ENCODE measurements around the gene CFAP43. TPM values are rescaled to one million over a fixed set of nuclear protein-coding genes. Genes with fewer than 3 reads are reported as not detected.
"Not testable (repeated sequence)": the region's sequence is repeated elsewhere in the genome, so short reads cannot be mapped to it uniquely, and the experiment has no call there.

Gene CFAP43
- total RNA-seq, 2 experiments from 2014 or later, result not detected

- intact Hi-C loops (cut with micrococcal nuclease; ENCODE audit: unreplicated experiment), result no loop called here
- BruUV-seq (replicated peaks), result no TSS peak
These were observed 19.3 kb upstream of the CFAP43 start for GRCh38 chr10:104251443-104251842.

DNA sequence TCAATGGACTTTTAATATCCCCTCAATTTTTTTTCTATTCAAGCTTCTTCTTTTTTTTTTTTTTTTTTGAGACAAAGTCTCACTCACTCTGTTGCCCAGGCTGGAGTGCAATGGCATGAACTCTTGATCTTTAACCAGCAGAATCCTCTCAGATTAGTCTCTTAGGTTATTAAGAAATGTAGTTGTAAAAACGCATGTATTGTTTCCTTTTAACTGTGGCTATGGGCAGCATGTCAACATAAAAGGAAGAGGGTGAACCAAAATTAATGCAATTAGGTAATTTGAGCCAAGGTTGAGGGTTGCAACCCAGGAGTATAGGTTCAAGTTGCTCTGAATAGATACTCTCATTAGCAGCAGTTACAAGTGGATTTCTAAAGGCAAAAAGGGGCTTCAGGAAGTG, 18.2 kb upstream of the CFAP43 start:
- no peaks in the 10 kb centered on the region for H3K36me3 ChIP-seq (ENCODE audit: insufficient read depth, low read length)
- H3K9me2 ChIP-seq (ENCODE audit: insufficient read depth, low read length), result no peaks in the 10 kb centered on the region
- TF ChIP-seq, protein P1, sequence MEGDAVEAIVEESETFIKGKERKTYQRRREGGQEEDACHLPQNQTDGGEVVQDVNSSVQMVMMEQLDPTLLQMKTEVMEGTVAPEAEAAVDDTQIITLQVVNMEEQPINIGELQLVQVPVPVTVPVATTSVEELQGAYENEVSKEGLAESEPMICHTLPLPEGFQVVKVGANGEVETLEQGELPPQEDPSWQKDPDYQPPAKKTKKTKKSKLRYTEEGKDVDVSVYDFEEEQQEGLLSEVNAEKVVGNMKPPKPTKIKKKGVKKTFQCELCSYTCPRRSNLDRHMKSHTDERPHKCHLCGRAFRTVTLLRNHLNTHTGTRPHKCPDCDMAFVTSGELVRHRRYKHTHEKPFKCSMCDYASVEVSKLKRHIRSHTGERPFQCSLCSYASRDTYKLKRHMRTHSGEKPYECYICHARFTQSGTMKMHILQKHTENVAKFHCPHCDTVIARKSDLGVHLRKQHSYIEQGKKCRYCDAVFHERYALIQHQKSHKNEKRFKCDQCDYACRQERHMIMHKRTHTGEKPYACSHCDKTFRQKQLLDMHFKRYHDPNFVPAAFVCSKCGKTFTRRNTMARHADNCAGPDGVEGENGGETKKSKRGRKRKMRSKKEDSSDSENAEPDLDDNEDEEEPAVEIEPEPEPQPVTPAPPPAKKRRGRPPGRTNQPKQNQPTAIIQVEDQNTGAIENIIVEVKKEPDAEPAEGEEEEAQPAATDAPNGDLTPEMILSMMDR (conservative IDR thresholded peaks at IDR 0.05; ENCODE audit: low read length), result no peak
- no peak for TF ChIP-seq EZH2phosphoT487 (IDR thresholded peaks at IDR 0.05; ENCODE audit: borderline replicate concordance, low read depth, low read length)
- intact Hi-C loops (cut with micrococcal nuclease; ENCODE audit: unreplicated experiment), result no loop called here
- H3K9me3 ChIP-seq (ENCODE audit: low read length), result peaks cover 11% of the 10 kb centered on the region
- ChIA-PET POLR2A (interaction anchor here (0.6 to 3.4 kb wide), 2 partner anchors 7 to 139 kb away, joined by 4 to 8 read pairs; no protein-coding TSS in a partner anchor), CTCF (ENCODE audit: unreplicated experiment) (no interaction called here)
- H3K4me1 ChIP-seq (ENCODE audit: insufficient read depth, low read length, poor library complexity, severe bottlenecking), result peaks cover 7% of the 10 kb centered on the region
- H4K20me1 ChIP-seq (ENCODE audit: insufficient read depth, low read length), result no peaks in the 10 kb centered on the region
- BruUV-seq (replicated peaks), result no TSS peak
- no peak overlapping the region for H2AFZ ChIP-seq (ENCODE audit: low read length)
- DNase-seq (ENCODE audit: low spot score), result no peak
- peaks cover 3% of the 10 kb centered on the region; the same call in 1 of the 2 replicates for H3K79me2 ChIP-seq (ENCODE audit: insufficient read depth, low read depth, low read length)
- H3K27ac ChIP-seq (ENCODE audit: low read depth, low read length, poor library complexity, severe bottlenecking), result no peak overlapping the region
- no peak overlapping the region for H3K4me2 ChIP-seq (ENCODE audit: low read length)
- H3K4me3 ChIP-seq (ENCODE audit: low read depth, low read length, poor library complexity, severe bottlenecking), result no peak overlapping the region

More at GRCh38 chr10:104251443-104251842, 19.3 kb upstream of the CFAP43 start:
- TF ChIP-seq, protein P1 (conservative IDR thresholded peaks at IDR 0.05; ENCODE audit: low read length), result no peak
- no peak for TF ChIP-seq EZH2phosphoT487 (IDR thresholded peaks at IDR 0.05; ENCODE audit: borderline replicate concordance, low read depth, low read length)
- Histone ChIP-seq H2AFZ (ENCODE audit: low read length) (no peak overlapping the region), H3K36me3 (ENCODE audit: insufficient read depth, low read length) (no peaks in the 10 kb centered on the region), H3K27ac (ENCODE audit: low read depth, low read length, poor library complexity, severe bottlenecking) (no peak overlapping the region), H3K79me2 (ENCODE audit: insufficient read depth, low read depth, low read length) (peaks cover 9% of the 10 kb centered on the region; the same call in 1 of the 2 replicates), H4K20me1 (ENCODE audit: insufficient read depth, low read length) (no peaks in the 10 kb centered on the region), H3K4me2 (ENCODE audit: low read length) (no peak overlapping the region), H3K4me1 (ENCODE audit: insufficient read depth, low read length, poor library complexity, severe bottlenecking) (peaks cover 14% of the 10 kb centered on the region), H3K4me3 (ENCODE audit: low read depth, low read length, poor library complexity, severe bottlenecking) (no peak overlapping the region), H3K9me2 (ENCODE audit: insufficient read depth, low read length) (no peaks in the 10 kb centered on the region), H3K9me3 (ENCODE audit: low read length) (peaks cover 9% of the 10 kb centered on the region)
- ChIA-PET CTCF (ENCODE audit: unreplicated experiment) (no interaction called here), POLR2A (no interaction called here)
- DNase-seq (ENCODE audit: low spot score), result no peak

DNA sequence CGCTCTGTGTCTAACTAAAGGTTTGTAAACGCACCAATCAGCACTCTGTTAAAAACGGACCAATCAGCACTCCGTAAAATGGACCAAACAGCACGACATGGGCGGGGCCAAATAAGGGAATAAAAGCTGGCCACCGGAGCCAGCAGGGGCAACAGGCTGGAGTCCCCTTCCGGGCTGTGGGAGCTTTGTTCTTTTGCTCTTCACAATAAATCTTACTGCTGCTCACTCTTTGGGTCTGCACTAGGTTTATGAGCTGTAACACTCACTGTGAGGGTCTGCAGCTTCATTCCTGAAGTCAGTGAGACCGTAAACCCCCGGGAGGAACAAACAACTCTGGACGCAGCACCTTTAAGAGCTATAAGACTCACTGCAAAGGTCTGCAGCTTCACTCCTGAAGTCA, 16.8 kb upstream of the CFAP43 start:
- H3K27ac ChIP-seq (ENCODE audit: low read depth, low read length, poor library complexity, severe bottlenecking); H3K36me3 ChIP-seq (ENCODE audit: insufficient read depth, low read length); H3K79me2 ChIP-seq (ENCODE audit: insufficient read depth, low read depth, low read length); H3K4me1 ChIP-seq (ENCODE audit: insufficient read depth, low read length, poor library complexity, severe bottlenecking); H3K4me2 ChIP-seq (ENCODE audit: low read length); intact Hi-C loops (cut with micrococcal nuclease; ENCODE audit: unreplicated experiment); BruUV-seq (replicated peaks); CTCF ChIA-PET (ENCODE audit: unreplicated experiment); H4K20me1 ChIP-seq (ENCODE audit: insufficient read depth, low read length); H2AFZ ChIP-seq (ENCODE audit: low read length); DNase-seq (ENCODE audit: low spot score); H3K9me2 ChIP-seq (ENCODE audit: insufficient read depth, low read length); H3K4me3 ChIP-seq (ENCODE audit: low read depth, low read length, poor library complexity, severe bottlenecking): not testable (repeated sequence)
- POLR2A ChIA-PET, result interaction anchor here (2.1 to 3.4 kb wide), 2 partner anchors 8 to 18 kb away, joined by 7 to 8 read pairs; no protein-coding TSS in a partner anchor
- peaks cover 11% of the 10 kb centered on the region for H3K9me3 ChIP-seq (ENCODE audit: low read length)

All from OCI-LY7 (cell line).